Activated CD4-positive, alpha-beta T cell treated with anti-CD3 and anti-CD28 coated beads, Interleukin-2, amount 50 U/mL, for 48 hours (primary cell): Measurements from ENCODE around the gene RDM1.
"Not testable (repeated sequence)": the region's sequence is repeated elsewhere in the genome, so short reads cannot be mapped to it uniquely, and the experiment has no call there.

Experiments used
- DNase-seq, 2 experiments: peaks; one replicate each; pipeline ENCODE4 v3.0.0-alpha.2; 2020

Gene RDM1

GRCh38 chr17:35930211-35931065 is at the start of gene RDM1:
Gene RDM1, minus strand, starts transcription at chr17:35930773. Its CDS starts 46 bp downstream, at chr17:35930727.
- DNase-seq, result peak; percentile 89 to 92

- no peak for DNase-seq
Measured at GRCh38 chr17:35978346-35978745, 47.8 kb upstream of the RDM1 start.

- DNase-seq, result no peak
Measured at GRCh38 chr17:35977509-35977908, 46.9 kb upstream of the RDM1 start.

GRCh38 chr17:35973333-35974260 is 43.0 kb upstream of the RDM1 start:
- no peak for DNase-seq

GRCh38 chr17:35972945-35973332 is 42.4 kb upstream of the RDM1 start:
- no peak for DNase-seq

- DNase-seq, result no peak
Measured at GRCh38 chr17:35972535-35972934, 42.0 kb upstream of the RDM1 start.

- DNase-seq, result no peak
Measured at GRCh38 chr17:35972066-35972465, 41.5 kb upstream of the RDM1 start.

- DNase-seq, result peak; percentile 80 to 84
Measured at GRCh38 chr17:35969558-35970380, 39.2 kb upstream of the RDM1 start.

GRCh38 chr17:35968520-35969054 is 38.0 kb upstream of the RDM1 start:
- DNase-seq, result no peak

- no peak for DNase-seq
Measured at GRCh38 chr17:35965272-35965671, 34.7 kb upstream of the RDM1 start.

GRCh38 chr17:35963663-35964062 is 33.1 kb upstream of the RDM1 start:
- no peak for DNase-seq

- no peak for DNase-seq
Measured at GRCh38 chr17:35953720-35954119, 23.1 kb upstream of the RDM1 start.

- DNase-seq, result no peak
Measured at GRCh38 chr17:35949401-35949800, 18.8 kb upstream of the RDM1 start.

GRCh38 chr17:35948092-35948491 is 17.5 kb upstream of the RDM1 start:
- no peak for DNase-seq

- DNase-seq, result peak; percentile 49 to 58
Measured at GRCh38 chr17:35947156-35947585, 16.6 kb upstream of the RDM1 start.

GRCh38 chr17:35944151-35944550 is 13.6 kb upstream of the RDM1 start:
- DNase-seq, result no peak

- DNase-seq, result no peak
Measured at GRCh38 chr17:35943537-35943936, 13.0 kb upstream of the RDM1 start, which contains the start of gene LYZL6. Gene LYZL6, minus strand, starts transcription at chr17:35943713. Its CDS starts 4,357 bp downstream, at chr17:35939356.

GRCh38 chr17:35942588-35943186 is 12.1 kb upstream of the RDM1 start:
- no peak for DNase-seq

GRCh38 chr17:35938492-35938891 is 7.9 kb upstream of the RDM1 start:
- not testable (repeated sequence) for DNase-seq

GRCh38 chr17:35936063-35936462 is 5.5 kb upstream of the RDM1 start:
- no peak for DNase-seq

- DNase-seq, result no peak
Measured at GRCh38 chr17:35934760-35935159, 4.2 kb upstream of the RDM1 start.

- no peak for DNase-seq
Measured at GRCh38 chr17:35932586-35932985, 2.0 kb upstream of the RDM1 start.
